HG02588 (cell line): ENCODE measurements around the gene CDA.
"Not testable (repeated sequence)": the region's sequence is repeated elsewhere in the genome, so short reads cannot be mapped to it uniquely, and the experiment has no call there.

Source experiments
- ATAC-seq: cut with Tn5 transposase; IDR thresholded peaks from one replicate; pipeline ENCODE4 v1.9.1; 2021; ENCODE audit warnings: mild to moderate bottlenecking, moderate library complexity; ENCODE audit not compliant: unreplicated experiment

CDA gene

GRCh38 chr1:20586953-20587660 is 1.8 kb upstream of the CDA start:
- no peak for ATAC-seq

- ATAC-seq: no peak
Measured at GRCh38 chr1:20587661-20588053, 1.2 kb upstream of the CDA start.

GRCh38 chr1:20589331-20590278 is 708 bp downstream of the CDA start:
- ATAC-seq: no peak

DNA sequence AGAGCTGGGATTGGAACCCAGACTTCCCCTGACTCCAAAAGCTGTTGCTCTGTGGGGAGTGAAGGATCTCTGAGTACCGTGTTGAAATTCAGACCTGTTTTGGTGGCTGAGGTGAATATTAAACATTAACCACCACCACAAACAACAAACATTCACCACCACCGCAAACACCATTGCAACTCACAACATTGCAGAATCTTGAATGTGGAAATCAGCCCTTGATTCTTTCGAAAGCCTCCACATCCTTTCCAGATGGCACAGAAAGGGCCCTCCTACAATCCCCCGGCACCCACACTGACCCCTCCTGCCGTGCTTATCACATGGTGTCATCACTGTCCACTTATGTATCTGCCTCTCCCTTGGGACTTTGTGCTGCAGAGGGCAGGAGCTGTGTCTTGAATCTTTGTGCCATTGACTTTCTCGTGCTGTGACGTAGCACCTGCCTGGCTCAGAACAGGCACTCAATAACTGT is 1.4 kb downstream of the CDA start:
- ATAC-seq: no peak

DNA sequence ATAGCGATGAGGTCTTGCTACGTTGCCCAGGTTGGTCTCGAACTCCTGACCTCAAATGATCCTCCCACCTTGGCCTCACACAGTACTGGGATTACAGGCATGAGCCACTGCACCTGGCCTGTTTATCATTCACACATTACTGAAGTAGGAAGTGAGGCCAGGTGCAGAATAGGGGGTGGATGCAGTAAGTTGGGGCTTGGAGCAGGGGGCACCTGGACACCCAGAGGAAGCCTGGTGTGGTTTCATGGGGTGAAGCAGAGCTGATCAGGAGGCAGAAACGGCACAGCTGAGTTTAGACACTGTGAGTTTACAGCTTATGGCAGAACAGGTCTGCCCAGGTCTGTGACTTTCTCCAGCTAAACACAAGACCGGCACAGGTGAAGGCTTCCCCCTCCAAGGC is 4.9 kb downstream of the CDA start:
- ATAC-seq: no peak

DNA sequence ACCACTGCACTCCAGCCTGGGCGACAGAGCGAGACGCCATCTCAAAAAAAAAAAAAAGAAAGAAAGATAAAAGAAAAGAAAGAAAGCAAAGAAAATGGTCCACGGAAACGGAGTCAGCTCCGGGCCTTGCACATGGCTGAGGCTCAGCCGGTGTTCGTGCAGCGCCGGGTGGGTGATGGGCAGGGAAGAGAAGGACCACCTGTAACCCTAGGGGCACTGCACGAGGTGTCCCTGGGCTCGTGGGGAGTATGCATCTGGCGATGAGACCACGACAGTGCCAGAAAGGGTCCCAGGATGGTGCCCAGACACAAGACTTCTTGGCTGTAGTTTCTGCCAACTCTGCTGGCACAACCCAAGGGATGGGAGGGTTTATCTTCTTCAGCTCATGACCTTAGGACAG is 5.8 kb downstream of the CDA start:
- no peak for ATAC-seq

DNA sequence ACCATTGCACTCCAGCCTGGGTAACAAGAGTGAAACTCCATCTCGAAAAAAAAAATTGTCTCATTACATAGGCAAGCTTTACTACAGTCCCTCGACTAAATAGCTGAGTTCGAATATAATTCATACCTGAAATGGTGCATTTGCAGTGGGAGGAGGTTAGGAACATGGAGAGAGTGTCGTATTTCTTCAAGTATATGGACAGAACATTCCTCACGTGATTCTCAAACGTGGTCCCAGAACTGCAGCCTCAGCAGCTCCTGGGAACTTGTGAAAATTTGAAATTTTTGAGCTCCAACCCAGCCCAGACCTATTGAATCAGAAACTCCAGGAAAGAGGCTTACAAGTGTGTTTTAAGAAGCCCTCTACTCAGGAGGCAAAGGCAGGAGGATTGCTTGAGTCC is 7.2 kb downstream of the CDA start:
- no peak for ATAC-seq

GRCh38 chr1:20597650-20598049 is 8.8 kb downstream of the CDA start:
- no peak for ATAC-seq

GRCh38 chr1:20600156-20600555 is 11.3 kb downstream of the CDA start:
- ATAC-seq: no peak

- no peak for ATAC-seq
Measured at GRCh38 chr1:20601129-20601825, 12.4 kb downstream of the CDA start.

DNA sequence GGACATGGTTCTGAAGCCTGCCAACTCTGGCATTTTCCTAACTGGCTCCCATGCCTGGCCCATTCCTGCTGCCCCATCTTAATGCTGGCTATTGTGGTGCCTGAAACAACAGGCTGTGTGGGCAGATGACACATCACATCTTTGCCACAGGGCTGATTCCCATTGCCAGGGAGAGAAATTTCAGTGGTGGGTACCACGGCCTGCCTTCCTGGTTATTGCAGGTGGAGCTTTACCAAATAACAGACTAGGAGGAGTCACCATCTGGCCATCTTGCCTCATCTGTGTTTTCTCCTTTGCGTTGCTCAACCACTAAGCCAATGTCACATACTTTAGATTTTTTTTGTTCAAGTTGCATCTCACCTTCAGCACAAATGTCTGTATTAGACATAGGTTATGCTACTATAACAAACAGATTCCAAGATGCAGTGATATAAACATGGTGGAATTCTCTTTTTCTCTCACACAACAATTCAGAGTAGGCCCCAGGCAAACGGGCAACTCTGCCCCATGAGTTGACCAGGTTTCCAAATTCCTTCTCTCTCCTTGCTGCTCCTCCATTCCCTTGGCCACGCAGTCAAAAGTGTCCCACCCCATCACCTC is 14.1 kb downstream of the CDA start:
- ATAC-seq: no peak

DNA sequence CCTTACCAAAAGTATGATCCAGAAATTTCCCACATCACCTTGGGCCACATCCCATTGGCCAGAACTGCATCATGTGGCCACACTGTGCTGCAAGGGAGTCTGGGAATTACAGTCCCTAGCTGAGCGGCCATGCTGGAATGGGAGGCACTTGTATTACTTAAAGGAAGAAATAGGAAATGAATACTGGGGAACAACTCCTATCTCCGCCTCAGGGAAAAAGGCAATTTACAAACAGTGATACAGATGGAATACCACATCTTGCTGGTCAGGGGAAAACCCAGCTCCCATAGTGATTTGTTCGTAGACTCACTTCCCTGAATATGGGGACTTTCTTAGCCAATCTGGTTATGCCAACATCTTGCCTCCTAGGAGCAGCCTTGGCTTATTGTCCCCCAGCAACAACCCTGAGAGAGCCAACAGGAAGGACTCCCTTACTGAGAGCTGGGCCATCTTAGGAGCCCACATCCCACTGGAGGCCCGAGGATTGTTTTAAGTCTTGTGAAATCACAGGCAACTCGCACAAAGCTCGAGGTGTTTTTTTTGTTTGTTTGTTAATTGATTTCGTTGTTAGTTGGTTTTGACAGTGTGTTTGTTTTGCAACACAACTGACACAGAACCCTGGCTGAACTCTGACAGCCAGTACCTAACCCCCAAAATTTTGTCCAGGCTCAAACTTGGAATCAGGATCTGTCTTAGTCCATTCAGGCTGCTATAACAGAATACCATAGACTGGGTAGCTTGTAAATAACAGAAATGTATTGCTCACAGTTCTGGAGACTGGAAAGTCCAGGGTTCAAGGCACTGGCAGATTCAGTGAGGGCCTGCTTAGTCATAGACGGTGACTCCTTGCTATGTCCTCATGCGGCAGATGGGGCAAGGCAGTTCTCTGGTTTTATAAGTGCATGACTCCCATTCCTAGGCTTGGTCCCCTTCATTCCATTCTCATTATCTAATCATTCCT is 14.9 kb downstream of the CDA start:
- no peak for ATAC-seq

- no peak for ATAC-seq
Measured at GRCh38 chr1:20604678-20605077, 15.8 kb downstream of the CDA start.

DNA sequence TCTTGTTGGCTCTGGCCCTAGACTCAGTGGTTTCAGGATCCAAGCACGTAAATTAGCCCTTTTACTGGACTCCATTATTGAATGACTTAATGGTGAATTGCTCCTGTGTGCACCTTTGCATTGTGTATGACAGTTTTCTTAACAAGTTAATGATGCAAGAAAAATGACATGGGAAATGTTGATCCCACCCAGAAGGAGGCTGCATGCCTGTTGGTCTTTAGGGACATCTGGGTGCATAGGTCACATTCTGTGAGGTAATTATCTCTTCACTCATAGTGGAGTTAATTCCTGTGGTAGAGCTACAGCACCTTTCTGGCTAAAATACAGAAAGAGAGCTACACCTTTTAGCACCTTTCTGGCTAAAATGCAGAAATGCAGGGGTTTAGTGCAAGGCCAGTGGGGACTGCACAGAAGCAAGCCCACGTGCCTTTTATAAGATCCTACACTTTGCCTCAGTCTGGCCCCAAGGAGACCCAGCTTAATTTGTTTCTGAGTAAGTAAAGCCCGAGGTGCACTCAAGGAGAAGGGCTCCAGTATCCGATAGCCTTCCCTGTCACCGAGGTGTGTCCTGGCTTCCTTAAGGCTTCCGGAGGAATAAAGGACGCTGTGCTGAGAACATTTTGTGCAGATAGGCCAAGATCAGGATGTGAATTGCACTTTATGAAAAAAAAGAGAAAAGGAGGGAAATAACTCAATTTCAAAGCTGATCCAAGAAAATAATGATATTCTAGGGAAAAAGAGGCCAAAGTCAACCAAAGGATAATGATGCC is 18.1 kb downstream of the CDA start:
- not testable (repeated sequence) for ATAC-seq

DNA sequence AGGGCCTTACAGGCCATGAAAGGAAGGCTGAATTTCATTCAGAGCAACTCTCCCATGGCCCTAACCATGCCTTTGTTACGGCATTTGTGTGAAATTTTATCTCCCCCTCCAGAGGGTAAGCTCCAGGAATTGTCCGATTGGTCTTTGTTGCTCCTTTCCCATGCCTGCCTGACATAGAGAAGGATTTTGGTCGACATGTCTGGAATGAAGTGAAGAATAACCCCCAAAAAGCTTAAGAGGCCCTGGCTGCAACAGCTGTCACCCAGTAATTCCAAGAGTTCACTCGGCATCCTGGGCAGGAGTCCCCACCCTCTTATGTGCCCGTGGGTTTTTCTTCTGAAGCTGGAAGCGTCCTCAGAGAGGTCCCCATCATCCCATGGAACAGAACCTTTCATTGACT is 20.6 kb downstream of the CDA start:
- ATAC-seq: no peak

DNA sequence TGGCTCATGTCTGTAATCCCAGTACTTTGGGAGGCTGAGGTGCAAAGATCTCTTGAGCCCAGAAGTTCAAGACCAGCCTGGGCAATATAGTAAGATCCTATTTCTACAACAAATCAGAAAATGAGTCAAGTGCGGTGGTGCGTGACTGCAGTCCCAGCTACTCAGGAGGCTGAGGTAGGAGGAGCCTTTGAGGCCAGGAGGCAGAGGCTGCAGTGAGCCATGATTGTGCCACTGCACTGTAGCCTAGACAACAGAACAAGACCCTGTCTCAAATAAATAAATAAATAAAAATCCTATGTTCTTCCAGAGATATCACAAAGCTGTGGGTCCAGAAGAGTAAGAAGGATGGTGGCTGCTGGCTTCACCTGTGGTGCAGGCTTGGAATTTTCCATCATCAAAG is 22.1 kb downstream of the CDA start:
- ATAC-seq: no peak

DNA sequence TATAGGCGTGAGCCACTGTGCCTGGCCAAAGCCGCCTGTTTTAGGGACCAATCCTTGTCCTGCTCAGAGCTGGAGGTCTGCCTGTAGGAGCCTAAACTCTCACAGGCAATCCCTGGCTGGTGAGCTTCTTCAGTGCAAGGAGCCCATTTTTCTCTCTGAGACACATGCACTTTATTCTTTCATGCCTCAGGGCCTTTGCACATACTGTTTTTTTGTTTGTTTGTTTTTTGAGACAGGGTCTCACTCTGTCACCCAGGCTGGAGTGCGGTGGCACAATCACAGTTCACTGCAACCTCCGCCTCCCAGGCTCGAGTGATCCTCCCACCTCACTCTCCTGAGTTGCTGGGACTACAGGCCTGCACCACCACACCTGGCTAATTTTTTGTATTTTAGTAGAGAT is 22.8 kb downstream of the CDA start:
- ATAC-seq: no peak

- no peak for ATAC-seq
Measured at GRCh38 chr1:20612221-20612746, 23.4 kb downstream of the CDA start.

DNA sequence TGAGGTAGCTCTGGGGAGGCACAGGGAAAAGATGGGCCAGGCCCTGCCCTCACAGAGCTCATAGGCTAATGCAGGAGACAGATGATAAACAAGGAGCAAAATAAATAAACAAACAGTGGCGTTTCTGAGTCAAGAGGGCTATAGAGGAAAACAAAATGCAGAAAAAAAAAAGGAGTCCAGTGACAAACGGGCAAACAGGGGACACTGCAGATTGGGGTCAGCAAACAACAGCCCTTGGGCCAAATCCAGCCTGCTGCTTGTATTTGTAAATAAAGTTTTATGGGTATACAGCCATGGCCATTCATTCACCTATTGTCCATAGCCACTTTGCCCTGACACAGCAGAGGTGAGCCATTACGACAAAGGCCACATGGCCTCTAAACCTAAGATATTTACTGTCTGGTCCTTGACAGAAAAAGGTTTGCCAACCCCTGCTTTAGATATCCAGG is 25.3 kb downstream of the CDA start:
- ATAC-seq: no peak
